ENCODE measurements around the gene ANKRD45.
"Not testable (repeated sequence)": the region's sequence is repeated elsewhere in the genome, so short reads cannot be mapped to it uniquely, and the experiment has no call there.

ANKRD45 gene

DNA sequence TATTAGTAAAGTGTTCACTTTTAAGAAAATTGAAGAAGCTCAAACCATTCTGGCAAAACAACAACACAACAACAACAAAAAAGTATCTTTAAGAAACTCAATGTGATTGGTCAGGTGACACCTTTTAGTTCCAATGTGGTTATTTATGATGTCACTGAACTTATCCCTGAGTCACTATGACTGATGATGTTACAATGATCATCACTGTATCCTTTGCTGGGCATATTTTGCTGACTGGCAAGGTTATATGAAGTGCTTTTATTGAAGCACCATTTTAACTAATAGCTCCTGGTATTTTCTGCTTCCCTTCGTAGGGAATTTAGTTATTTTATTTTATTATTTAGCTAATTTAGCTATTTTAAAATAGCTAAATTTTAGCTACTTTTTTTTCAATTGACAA is 34.5 kb downstream of the ANKRD45 start, which contains the start of gene TEX50:
TEX50 (plus strand) TSS at position 223 of the 400 bp plus-strand sequence. CDS start 184 bp downstream, outside the sequence.
- no peak for TF ChIP-seq CTCF (IDR thresholded peaks at IDR 0.05)

GRCh38 chr1:173628888-173629287 is 40.8 kb downstream of the ANKRD45 start:
- H3K27ac ChIP-seq, result no peak overlapping the region
- no peaks in the 10 kb centered on the region for H3K36me3 ChIP-seq (ENCODE audit: control insufficient read depth, insufficient read depth, low read length)
- H3K9me3 ChIP-seq (ENCODE audit: control insufficient read depth, low read length), result no peaks in the 10 kb centered on the region
- no peak overlapping the region for H3K4me2 ChIP-seq (ENCODE audit: low read length)
- no peaks in the 10 kb centered on the region for H3K79me2 ChIP-seq
- H3K4me1 ChIP-seq, result no peaks in the 10 kb centered on the region
- no peak overlapping the region for H2AFZ ChIP-seq
- no peaks in the 10 kb centered on the region for H3K27me3 ChIP-seq (ENCODE audit: control insufficient read depth, insufficient read depth, low read length)
- no peak overlapping the region for H3K4me3 ChIP-seq (ENCODE audit: low read depth, low read length)
- no peak overlapping the region for H3K9ac ChIP-seq
- TF ChIP-seq CTCF (IDR thresholded peaks at IDR 0.05), result no peak

More for the DNA sequence above, 34.5 kb downstream of the ANKRD45 start, which contains the start of gene TEX50:
- no peak within 1 kb of the TSS for H3K4me3 ChIP-seq (ENCODE audit: low read depth, low read length)
- H3K9ac ChIP-seq, result no peak within 1 kb of the TSS
- no peaks in the 10 kb centered on the region for H3K27me3 ChIP-seq (ENCODE audit: control insufficient read depth, insufficient read depth, low read length)
- no peaks in the 10 kb centered on the region for H3K36me3 ChIP-seq (ENCODE audit: control insufficient read depth, insufficient read depth, low read length)
- H3K4me2 ChIP-seq (ENCODE audit: low read length), result no peak within 1 kb of the TSS
- H2AFZ ChIP-seq, result no peak within 1 kb of the TSS
- H3K27ac ChIP-seq, result no peak within 1 kb of the TSS
- peaks cover 12% of the 10 kb centered on the region for H3K4me1 ChIP-seq
- H3K79me2 ChIP-seq, result no peaks in the 10 kb centered on the region
- no peaks in the 10 kb centered on the region for H3K9me3 ChIP-seq (ENCODE audit: control insufficient read depth, low read length)

- no peak for TF ChIP-seq CTCF (IDR thresholded peaks at IDR 0.05)
- no peak overlapping the region for H2AFZ ChIP-seq
- no peak overlapping the region for H3K4me3 ChIP-seq (ENCODE audit: low read depth, low read length)
- no peaks in the 10 kb centered on the region for H3K36me3 ChIP-seq (ENCODE audit: control insufficient read depth, insufficient read depth, low read length)
- no peaks in the 10 kb centered on the region for H3K9me3 ChIP-seq (ENCODE audit: control insufficient read depth, low read length)
- H3K79me2 ChIP-seq, result no peaks in the 10 kb centered on the region
- no peak overlapping the region for H3K27ac ChIP-seq
- no peaks in the 10 kb centered on the region for H3K4me1 ChIP-seq
- H3K27me3 ChIP-seq (ENCODE audit: control insufficient read depth, insufficient read depth, low read length), result no peaks in the 10 kb centered on the region
- no peak overlapping the region for H3K9ac ChIP-seq
- no peak overlapping the region for H3K4me2 ChIP-seq (ENCODE audit: low read length)
Measured at GRCh38 chr1:173627269-173627668, 42.4 kb downstream of the ANKRD45 start.

DNA sequence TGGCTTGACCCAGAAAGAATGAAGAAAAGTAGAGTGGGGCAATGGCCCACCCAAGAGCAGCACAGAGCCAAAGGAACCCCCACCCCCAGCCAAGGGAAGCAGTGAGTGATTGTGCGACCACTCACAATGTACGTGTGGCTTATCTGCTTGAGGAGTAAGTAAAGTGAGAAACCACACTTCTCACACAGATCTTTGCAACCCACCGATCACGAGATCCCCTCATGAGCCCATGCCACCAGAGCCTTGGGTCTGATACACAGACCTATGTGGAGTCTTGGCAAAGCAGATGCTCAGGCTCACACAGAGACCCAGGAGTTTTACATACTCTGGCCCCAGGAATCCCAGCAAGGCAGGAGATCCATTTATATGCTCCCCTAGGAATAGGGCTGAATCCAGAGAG is 52.8 kb downstream of the ANKRD45 start:
- no peaks in the 10 kb centered on the region for H3K79me2 ChIP-seq
- no peaks in the 10 kb centered on the region for H3K9me3 ChIP-seq (ENCODE audit: control insufficient read depth, low read length)
- H3K27me3 ChIP-seq (ENCODE audit: control insufficient read depth, insufficient read depth, low read length), result no peaks in the 10 kb centered on the region
- H2AFZ ChIP-seq, result no peak overlapping the region
- no peaks in the 10 kb centered on the region for H3K36me3 ChIP-seq (ENCODE audit: control insufficient read depth, insufficient read depth, low read length)
- H3K4me1 ChIP-seq, result no peaks in the 10 kb centered on the region
- no peak for TF ChIP-seq CTCF (IDR thresholded peaks at IDR 0.05)
- H3K27ac ChIP-seq, result no peak overlapping the region
- H3K4me3 ChIP-seq (ENCODE audit: low read depth, low read length), result no peak overlapping the region
- no peak overlapping the region for H3K4me2 ChIP-seq (ENCODE audit: low read length)
- no peak overlapping the region for H3K9ac ChIP-seq

- H3K36me3 ChIP-seq (ENCODE audit: control insufficient read depth, insufficient read depth, low read length); H3K27me3 ChIP-seq (ENCODE audit: control insufficient read depth, insufficient read depth, low read length); H3K4me2 ChIP-seq (ENCODE audit: low read length); H2AFZ ChIP-seq; H3K79me2 ChIP-seq; H3K9ac ChIP-seq; H3K4me3 ChIP-seq (ENCODE audit: low read depth, low read length); H3K4me1 ChIP-seq; H3K27ac ChIP-seq; H3K9me3 ChIP-seq (ENCODE audit: control insufficient read depth, low read length): not testable (repeated sequence)
Measured at GRCh38 chr1:173613086-173613485, 56.6 kb downstream of the ANKRD45 start.

All from parathyroid adenoma (tissue), 2 donors.